Activated naive CD4-positive, alpha-beta T cell treated with anti-CD3 and anti-CD28 coated beads for 36 hours (primary cell): ENCODE measurements around the gene L1CAM. TPM values are rescaled to one million over a fixed set of nuclear protein-coding genes. Genes with fewer than 3 reads are reported as not detected.

Source experiments
- CTCF ChIA-PET: fragments of 350-600 bp; sonication (Branson Sonifier 250); formaldehyde crosslinking; loops from one replicate; lab custom pipeline; 2021; ENCODE audit warnings: antibody characterized with exemption; lab: Charles Lee
- DNase-seq: peaks from one replicate; pipeline ENCODE4 v3.0.0-alpha.2; 2020
- H3K27ac Mint-ChIP-seq: one replicate; pipeline ENCODE4 v1.8.0; 2021; ENCODE audit warnings: mild to moderate bottlenecking, mixed read lengths
- H3K27me3 Mint-ChIP-seq: one replicate; pipeline ENCODE4 v1.8.0; 2021; ENCODE audit warnings: low read depth, mixed read lengths
- H3K36me3 Mint-ChIP-seq: one replicate; pipeline ENCODE4 v1.8.0; 2021; ENCODE audit warnings: low read depth, mixed read lengths
- H3K4me1 Mint-ChIP-seq: one replicate; pipeline ENCODE4 v1.8.0; 2021; ENCODE audit warnings: low read depth, mixed read lengths
- H3K4me3 Mint-ChIP-seq: one replicate; pipeline ENCODE4 v1.8.0; 2021; ENCODE audit warnings: mild to moderate bottlenecking, moderate library complexity, mixed read lengths
- H3K9me3 Mint-ChIP-seq: one replicate; pipeline ENCODE4 v1.8.0; 2021; ENCODE audit warnings: mixed read lengths
- intact Hi-C: fragments of 100-400 bp; cut with micrococcal nuclease; formaldehyde crosslinking; loops from one replicate; pipeline ENCODE4 v1.15.1; 2023
- total RNA-seq, 2 experiments: library from RNA; stranded (reverse); gene quantifications; one replicate each; pipeline ENCODE4 v1.2.3, GENCODE V29; 2021

Gene L1CAM
- total RNA-seq, 2 experiments from 2014 or later = 0.40 to 0.57 TPM

- Mint-ChIP-seq H3K27ac (no peak overlapping the region), H3K4me3 (no peak overlapping the region), H3K4me1 (peaks cover 16% of the 10 kb centered on the region), H3K9me3 (no peaks in the 10 kb centered on the region), H3K27me3 (no peaks in the 10 kb centered on the region), H3K36me3 (no peaks in the 10 kb centered on the region)
- intact Hi-C loops = no loop called here
- CTCF ChIA-PET = no interaction called here
- DNase-seq = no peak
These were observed 73.8 kb downstream of the L1CAM start for GRCh38 chrX:153812220-153812619.

Other genes with a start within 250 kb of the L1CAM start
- gene DUSP9, start 239.0 kb downstream of the L1CAM start, total RNA-seq = under 1 TPM in 1 of 2 experiments, not detected in 1; 0.36 TPM
- gene PNCK, start 212.4 kb downstream of the L1CAM start, total RNA-seq = under 1 TPM; 0.26 to 0.30 TPM
- under 1 TPM; 0.32 to 0.41 TPM for gene SLC6A8, start 198.2 kb downstream of the L1CAM start, total RNA-seq
- gene BCAP31, start 161.8 kb downstream of the L1CAM start, total RNA-seq = 10 to 100 TPM; 69.5 to 71.2 TPM
- gene ABCD1, start 161.3 kb downstream of the L1CAM start, total RNA-seq = 1 to 10 TPM; 2.5 to 3.4 TPM
- gene PLXNB3, start 121.9 kb downstream of the L1CAM start, total RNA-seq = under 1 TPM; 0.05 to 0.44 TPM
- gene SRPK3, start 105.1 kb downstream of the L1CAM start, total RNA-seq = not detected
- 10 to 100 TPM; 46.3 to 49.9 TPM for gene IDH3G, start 91.8 kb downstream of the L1CAM start, total RNA-seq
- 100 to 1,000 TPM; 148 to 152 TPM for gene SSR4, start 91.5 kb downstream of the L1CAM start, total RNA-seq
- 1 to 10 TPM in 1 of 2 experiments, under 1 TPM in 1; 0.83 to 1.0 TPM for gene PDZD4, start 55.6 kb downstream of the L1CAM start, total RNA-seq
- gene AVPR2, start 18.5 kb upstream of the L1CAM start, total RNA-seq = not detected
- gene ARHGAP4, start 40.1 kb upstream of the L1CAM start, total RNA-seq = 100 to 1,000 TPM; 154 to 161 TPM
- gene NAA10, start 48.9 kb upstream of the L1CAM start, total RNA-seq = 100 to 1,000 TPM; 120 to 121 TPM
- 10 to 100 TPM; 11.3 to 13.1 TPM for gene RENBP, start 58.5 kb upstream of the L1CAM start, total RNA-seq
- gene HCFC1, start 85.6 kb upstream of the L1CAM start, total RNA-seq = 10 to 100 TPM; 85.0 to 86.1 TPM
- gene TMEM187, start 86.6 kb upstream of the L1CAM start, total RNA-seq = 1 to 10 TPM; 6.2 to 6.7 TPM
- gene IRAK1, start 133.7 kb upstream of the L1CAM start, total RNA-seq = 10 to 100 TPM; 77.2 to 82.6 TPM
- gene MECP2, start 211.5 kb upstream of the L1CAM start, total RNA-seq = 10 to 100 TPM; 47.1 to 50.2 TPM